Psoas muscle (tissue), 8 donors: ENCODE data around the gene DHX32. TPM values are rescaled to one million over a fixed set of nuclear protein-coding genes. Genes with fewer than 3 reads are reported as not detected.
A peak's percentile ranks its signal among the peaks of the same experiment; 100 is the strongest.

ENCODE experiments used
- ATAC-seq, 4 donors: fragments of 200-7000 bp; cut with Tn5 transposase; one replicate each; pipeline ENCODE4 v1.9.1; 2020; ENCODE audit warnings: moderate library complexity in 3 of 4, mild to moderate bottlenecking in 2 of 4
- DNase-seq, 2 donors: peaks; one replicate each; pipeline ENCODE4 v3.0.0-alpha.2; 2020
- H3K27ac ChIP-seq: fragments of 200-600 bp; one replicate; pipeline ENCODE4 v1.8.0; 2022
- H3K27me3 ChIP-seq, 3 donors: fragments of 200-600 bp in 1 of 3; one replicate each; pipeline versions ENCODE4 v1.6.1 to v1.8.0; 2013 to 2022; ENCODE audit warnings: low read length in 2 of 3, mild to moderate bottlenecking in 2 of 3, moderate library complexity in 1 of 3; ENCODE audit not compliant: insufficient read depth in 3 of 3
- H3K36me3 ChIP-seq, 2 donors: fragments of 200-600 bp in 1 of 2; one replicate each; pipeline versions ENCODE4 v1.6.1 to v1.8.0; 2013 to 2022; ENCODE audit warnings: low read depth in 1 of 2, mild to moderate bottlenecking in 1 of 2, moderate library complexity in 1 of 2; ENCODE audit not compliant: insufficient read depth in 1 of 2
- H3K4me1 ChIP-seq: fragments of 200-600 bp; one replicate; pipeline ENCODE4 v1.8.0; 2022
- H3K4me3 ChIP-seq: fragments of 200-600 bp; one replicate; pipeline ENCODE4 v1.8.0; 2022; ENCODE audit warnings: mild to moderate bottlenecking
- H3K9me3 ChIP-seq: fragments of 200-600 bp; one replicate; pipeline ENCODE4 v1.8.0; 2022
- WGBS, 3 donors: extraction: QIAGEN DNeasy Blood & Tissue Kit; methylation state at CpG; one replicate each; pipeline versions ENCODE4 v1.1.6 to v1.1.7; 2013; 5-methylcytosine and 5-hydroxymethylcytosine counted together
- intact Hi-C, 2 donors: fragments of 100-400 bp; cut with DNase I; formaldehyde crosslinking; loops; one replicate each; pipeline versions ENCODE4 v1.11.0 to v1.14.2; 2022
- polyA plus RNA-seq, 3 donors: library from polyadenylated mRNA; stranded (reverse); fragments of 200-250 nt; gene quantifications; one replicate each; pipeline ENCODE4 v1.2.3, GENCODE V29; 2013
- total RNA-seq, 4 donors: library from RNA; stranded (reverse); fragmentation: NEBNext Ultra II Directional in 2 of 4; extraction: Animal tissue kit (Norgen Biotek cat#: 25700) in 2 of 4; gene quantifications; one replicate each; pipeline versions ENCODE4 v1.2.1 to v1.2.4, GENCODE V29; 2021 to 2023
- TF ChIP-seq, protein P1 (sequence below): fragments of 200-600 bp; IDR thresholded peaks from one replicate; pipeline ENCODE4 v1.8.0; 2022; ENCODE audit warnings: antibody characterized with exemption
- donor health status: healthy with polysubstance abuse.
- donor health status: DM: no; HTN: no; CAD: no; lungs with moderate emphysema.
- donor health status: Bipolar disorder and iron deficiency.
- donor health status: healthy.
- donor health status: DM: yes; HTN: yes; CAD: no.
- donor health status: DM: no; HTN: no; CAD: no.
- donor health status: DM: no; HTN: no; CAD: no.
- donor health status: DM: yes; HTN: yes; CAD: no.

DHX32 gene
- total and polyA plus RNA-seq, 7 donors = 20.2 to 47.7 (median 32.1) TPM

DNA sequence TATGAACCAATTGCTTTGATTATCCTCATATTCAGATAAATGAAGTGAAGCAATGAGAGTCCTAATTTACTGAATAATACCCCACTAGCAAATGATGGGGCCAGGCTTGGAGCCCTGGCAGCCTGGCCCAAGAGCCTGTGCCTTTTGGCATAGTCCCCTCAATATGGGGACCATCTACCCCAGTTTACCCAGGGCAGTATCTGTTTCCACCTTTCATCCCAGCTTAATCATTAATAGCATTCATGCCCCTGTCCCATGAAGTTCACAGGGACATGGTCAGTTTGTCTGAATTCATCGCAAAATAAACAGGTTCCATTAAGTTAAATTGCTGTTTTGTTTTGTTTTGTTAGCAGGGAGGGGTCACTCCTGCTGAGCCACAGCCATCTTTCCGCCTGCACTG lies 32.2 kb downstream of the DHX32 start:
- WGBS, 3 donors = 95 to 98% (median 98%) methylated on average over 2 of the region's 2 CpGs
- peaks cover 5 to 96% of the 10 kb centered on the region in 2 donors for H3K36me3 ChIP-seq
- intact Hi-C loops = no loop called here
- no peak overlapping the region for H3K4me3 ChIP-seq
- DNase-seq (no peak), ATAC-seq (no peak)
- H3K9me3 ChIP-seq = no peaks in the 10 kb centered on the region
- H3K27me3 ChIP-seq = no peaks in the 10 kb centered on the region
- TF ChIP-seq, protein P1, sequence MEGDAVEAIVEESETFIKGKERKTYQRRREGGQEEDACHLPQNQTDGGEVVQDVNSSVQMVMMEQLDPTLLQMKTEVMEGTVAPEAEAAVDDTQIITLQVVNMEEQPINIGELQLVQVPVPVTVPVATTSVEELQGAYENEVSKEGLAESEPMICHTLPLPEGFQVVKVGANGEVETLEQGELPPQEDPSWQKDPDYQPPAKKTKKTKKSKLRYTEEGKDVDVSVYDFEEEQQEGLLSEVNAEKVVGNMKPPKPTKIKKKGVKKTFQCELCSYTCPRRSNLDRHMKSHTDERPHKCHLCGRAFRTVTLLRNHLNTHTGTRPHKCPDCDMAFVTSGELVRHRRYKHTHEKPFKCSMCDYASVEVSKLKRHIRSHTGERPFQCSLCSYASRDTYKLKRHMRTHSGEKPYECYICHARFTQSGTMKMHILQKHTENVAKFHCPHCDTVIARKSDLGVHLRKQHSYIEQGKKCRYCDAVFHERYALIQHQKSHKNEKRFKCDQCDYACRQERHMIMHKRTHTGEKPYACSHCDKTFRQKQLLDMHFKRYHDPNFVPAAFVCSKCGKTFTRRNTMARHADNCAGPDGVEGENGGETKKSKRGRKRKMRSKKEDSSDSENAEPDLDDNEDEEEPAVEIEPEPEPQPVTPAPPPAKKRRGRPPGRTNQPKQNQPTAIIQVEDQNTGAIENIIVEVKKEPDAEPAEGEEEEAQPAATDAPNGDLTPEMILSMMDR = no peak
- H3K4me1 ChIP-seq = no peaks in the 10 kb centered on the region
- no peak overlapping the region for H3K27ac ChIP-seq

DNA sequence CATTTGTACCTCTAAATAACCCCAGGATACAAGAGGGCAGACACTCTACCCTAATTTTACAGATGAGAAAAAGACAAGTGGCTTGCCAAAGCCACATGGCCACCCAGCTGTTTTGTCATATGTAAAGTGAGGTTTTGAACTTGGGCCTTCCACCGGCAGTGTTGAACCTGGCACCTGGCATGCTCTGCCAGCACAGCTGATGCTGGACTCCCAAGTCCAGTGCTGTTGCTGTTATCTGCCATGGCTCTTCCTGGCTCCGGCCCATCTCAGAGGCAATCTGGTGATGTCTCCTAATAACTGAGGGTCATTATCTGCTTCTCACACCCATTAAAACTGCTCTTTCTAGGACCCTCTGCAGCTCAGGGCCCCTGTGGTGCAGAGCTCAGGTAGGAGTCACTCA lies 32.7 kb downstream of the DHX32 start:
- intact Hi-C loops = no loop called here
- WGBS, 3 donors = 68 to 91% (median 70%) methylated on average over 2 of the region's 2 CpGs
- Histone ChIP-seq H3K4me1 (no peaks in the 10 kb centered on the region), H3K27ac (no peak overlapping the region), H3K27me3 (no peaks in the 10 kb centered on the region), H3K36me3 (peaks cover 5 to 95% of the 10 kb centered on the region in 2 donors), H3K4me3 (no peak overlapping the region), H3K9me3 (no peaks in the 10 kb centered on the region)
- ATAC-seq = no peak
- no peak for DNase-seq
- TF ChIP-seq, protein P1 = no peak

GRCh38 chr10:125846894-125847293 lies 34.2 kb downstream of the DHX32 start:
- WGBS, 3 donors = 97 to 98% (median 97%) methylated on average over 3 of the region's 3 CpGs
- intact Hi-C loops = no loop called here
- Histone ChIP-seq H3K36me3 (peaks cover 8 to 94% of the 10 kb centered on the region in 2 donors), H3K4me1 (no peaks in the 10 kb centered on the region), H3K27me3 (no peaks in the 10 kb centered on the region), H3K27ac (no peak overlapping the region), H3K4me3 (no peak overlapping the region), H3K9me3 (no peaks in the 10 kb centered on the region)
- TF ChIP-seq, protein P1 = no peak
- no peak for DNase-seq
- no peak for ATAC-seq

GRCh38 chr10:125845617-125846016 lies 35.5 kb downstream of the DHX32 start:
- no peak overlapping the region for H3K4me3 ChIP-seq
- ATAC-seq = peak in 1 of 4 donors; percentile 10
- no peak for DNase-seq
- intact Hi-C loops = no loop called here
- H3K4me1 ChIP-seq = no peaks in the 10 kb centered on the region
- no peak overlapping the region for H3K27ac ChIP-seq
- H3K36me3 ChIP-seq = peaks cover 6 to 94% of the 10 kb centered on the region in 2 donors
- TF ChIP-seq, protein P1 = no peak
- H3K27me3 ChIP-seq = no peaks in the 10 kb centered on the region
- H3K9me3 ChIP-seq = no peaks in the 10 kb centered on the region
- WGBS, 3 donors = 90 to 92% (median 92%) methylated on average over 11 of the region's 11 CpGs

DNA sequence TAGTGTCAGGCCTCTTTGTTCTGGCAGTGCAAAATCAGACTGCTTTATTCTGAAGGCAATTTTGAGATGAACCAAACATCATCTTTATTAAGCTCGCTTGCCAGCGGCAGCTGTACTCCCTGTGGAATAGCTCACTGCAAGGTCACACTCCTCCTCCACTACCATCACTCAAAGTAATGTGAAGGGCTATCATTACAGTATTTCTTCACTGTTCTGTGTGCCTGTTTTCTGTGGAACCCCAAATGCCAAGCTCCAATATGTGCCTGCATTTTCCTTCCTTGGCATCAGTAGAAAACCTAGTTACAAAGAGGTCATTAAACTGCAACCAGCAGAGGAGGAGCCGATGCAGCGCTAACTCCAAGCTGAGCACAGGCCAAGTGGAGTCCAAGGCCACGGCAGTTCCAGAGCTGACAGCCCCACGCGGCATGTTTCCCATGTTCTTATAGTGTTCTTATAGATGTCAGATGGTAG lies 36.3 kb downstream of the DHX32 start:
- Histone ChIP-seq H3K9me3 (no peaks in the 10 kb centered on the region), H3K27me3 (no peaks in the 10 kb centered on the region), H3K4me3 (no peak overlapping the region), H3K4me1 (no peaks in the 10 kb centered on the region), H3K36me3 (peaks cover 4 to 95% of the 10 kb centered on the region in 2 donors), H3K27ac (no peak overlapping the region)
- intact Hi-C loops = no loop called here
- WGBS, 3 donors = 54 to 65% (median 58%) methylated on average over 7 of the region's 7 CpGs
- DNase-seq (no peak), ATAC-seq (no peak)
- TF ChIP-seq, protein P1 = no peak
